ENCODE measurements around the gene ATXN1.

Gene ATXN1

GRCh38 chr6:16254535-16254934 is 506.7 kb downstream of the ATXN1 start:
- Histone ChIP-seq H3K9me3 (ENCODE audit: control insufficient read depth, insufficient read depth, low read depth, low read length) (no peaks in the 10 kb centered on the region), H3K27ac (ENCODE audit: extremely low read depth, low read depth, low read length) (no peak overlapping the region), H3K36me3 (ENCODE audit: control insufficient read depth in 2 of 2, insufficient read depth in 1 of 2, low read length in 2 of 2) (peaks cover 0 to 26% of the 10 kb centered on the region in 2 experiments; a peak in 1 of 3 replicates), H3K4me1 (ENCODE audit: control insufficient read depth, insufficient read depth, low read length) (no peaks in the 10 kb centered on the region; the same call in 1 of the 2 replicates), H3K4me3 (ENCODE audit: low read depth, low read length) (no peak overlapping the region)
- CTCF ChIA-PET, result interaction anchor here (0.7 to 1.3 kb wide), 2 partner anchors 13 to 23 kb away, joined by 3 to 5 read pairs; no protein-coding TSS in a partner anchor
- POLR2A ChIA-PET, result interaction anchor here (0.7 kb wide), 1 partner anchor 421 kb away, joined by 3 read pairs; no protein-coding TSS in a partner anchor
- TF ChIP-seq ZNF529 (tag by site-specific recombination; IDR thresholded peaks at IDR 0.05; ENCODE audit: insufficient replicate concordance), result no peak
- TF ChIP-seq HOXD13 (CRISPR knock-in tag; IDR thresholded peaks at IDR 0.05; ENCODE audit: borderline replicate concordance), result no peak
- no peak for TF ChIP-seq ZNF148 (tag by site-specific recombination; IDR thresholded peaks at IDR 0.05; ENCODE audit: borderline replicate concordance)
- no peak for TF ChIP-seq ZNF202 (tag by site-specific recombination; IDR thresholded peaks at IDR 0.05; ENCODE audit: borderline replicate concordance)
- no peak for TF ChIP-seq ZBTB11 (tag by site-specific recombination; conservative IDR thresholded peaks at IDR 0.05; ENCODE audit: low read depth)
- TF ChIP-seq, protein P1, sequence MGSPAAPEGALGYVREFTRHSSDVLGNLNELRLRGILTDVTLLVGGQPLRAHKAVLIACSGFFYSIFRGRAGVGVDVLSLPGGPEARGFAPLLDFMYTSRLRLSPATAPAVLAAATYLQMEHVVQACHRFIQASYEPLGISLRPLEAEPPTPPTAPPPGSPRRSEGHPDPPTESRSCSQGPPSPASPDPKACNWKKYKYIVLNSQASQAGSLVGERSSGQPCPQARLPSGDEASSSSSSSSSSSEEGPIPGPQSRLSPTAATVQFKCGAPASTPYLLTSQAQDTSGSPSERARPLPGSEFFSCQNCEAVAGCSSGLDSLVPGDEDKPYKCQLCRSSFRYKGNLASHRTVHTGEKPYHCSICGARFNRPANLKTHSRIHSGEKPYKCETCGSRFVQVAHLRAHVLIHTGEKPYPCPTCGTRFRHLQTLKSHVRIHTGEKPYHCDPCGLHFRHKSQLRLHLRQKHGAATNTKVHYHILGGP (tag by site-specific recombination; IDR thresholded peaks at IDR 0.05), result no peak
- no peak for TF ChIP-seq FEZF1 (tag by site-specific recombination; IDR thresholded peaks at IDR 0.05)
- no peak for TF ChIP-seq ZNF335 (tag by site-specific recombination; conservative IDR thresholded peaks at IDR 0.05)
- no peak for TF ChIP-seq KLF9 (tag by site-specific recombination; IDR thresholded peaks at IDR 0.05; ENCODE audit: low read depth)
- no peak for TF ChIP-seq ZNF548 (tag by site-specific recombination; IDR thresholded peaks at IDR 0.05)
- no peak for TF ChIP-seq ZSCAN4 (tag by site-specific recombination; IDR thresholded peaks at IDR 0.05)
- TF ChIP-seq, protein P2, sequence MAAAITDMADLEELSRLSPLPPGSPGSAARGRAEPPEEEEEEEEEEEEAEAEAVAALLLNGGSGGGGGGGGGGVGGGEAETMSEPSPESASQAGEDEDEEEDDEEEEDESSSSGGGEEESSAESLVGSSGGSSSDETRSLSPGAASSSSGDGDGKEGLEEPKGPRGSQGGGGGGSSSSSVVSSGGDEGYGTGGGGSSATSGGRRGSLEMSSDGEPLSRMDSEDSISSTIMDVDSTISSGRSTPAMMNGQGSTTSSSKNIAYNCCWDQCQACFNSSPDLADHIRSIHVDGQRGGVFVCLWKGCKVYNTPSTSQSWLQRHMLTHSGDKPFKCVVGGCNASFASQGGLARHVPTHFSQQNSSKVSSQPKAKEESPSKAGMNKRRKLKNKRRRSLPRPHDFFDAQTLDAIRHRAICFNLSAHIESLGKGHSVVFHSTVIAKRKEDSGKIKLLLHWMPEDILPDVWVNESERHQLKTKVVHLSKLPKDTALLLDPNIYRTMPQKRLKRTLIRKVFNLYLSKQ (tag by site-specific recombination; IDR thresholded peaks at IDR 0.05; ENCODE audit: borderline replicate concordance), result no peak
- TF ChIP-seq BCL11B (tag by site-specific recombination; IDR thresholded peaks at IDR 0.05; ENCODE audit: low read depth), result no peak
- TF ChIP-seq, protein P3, sequence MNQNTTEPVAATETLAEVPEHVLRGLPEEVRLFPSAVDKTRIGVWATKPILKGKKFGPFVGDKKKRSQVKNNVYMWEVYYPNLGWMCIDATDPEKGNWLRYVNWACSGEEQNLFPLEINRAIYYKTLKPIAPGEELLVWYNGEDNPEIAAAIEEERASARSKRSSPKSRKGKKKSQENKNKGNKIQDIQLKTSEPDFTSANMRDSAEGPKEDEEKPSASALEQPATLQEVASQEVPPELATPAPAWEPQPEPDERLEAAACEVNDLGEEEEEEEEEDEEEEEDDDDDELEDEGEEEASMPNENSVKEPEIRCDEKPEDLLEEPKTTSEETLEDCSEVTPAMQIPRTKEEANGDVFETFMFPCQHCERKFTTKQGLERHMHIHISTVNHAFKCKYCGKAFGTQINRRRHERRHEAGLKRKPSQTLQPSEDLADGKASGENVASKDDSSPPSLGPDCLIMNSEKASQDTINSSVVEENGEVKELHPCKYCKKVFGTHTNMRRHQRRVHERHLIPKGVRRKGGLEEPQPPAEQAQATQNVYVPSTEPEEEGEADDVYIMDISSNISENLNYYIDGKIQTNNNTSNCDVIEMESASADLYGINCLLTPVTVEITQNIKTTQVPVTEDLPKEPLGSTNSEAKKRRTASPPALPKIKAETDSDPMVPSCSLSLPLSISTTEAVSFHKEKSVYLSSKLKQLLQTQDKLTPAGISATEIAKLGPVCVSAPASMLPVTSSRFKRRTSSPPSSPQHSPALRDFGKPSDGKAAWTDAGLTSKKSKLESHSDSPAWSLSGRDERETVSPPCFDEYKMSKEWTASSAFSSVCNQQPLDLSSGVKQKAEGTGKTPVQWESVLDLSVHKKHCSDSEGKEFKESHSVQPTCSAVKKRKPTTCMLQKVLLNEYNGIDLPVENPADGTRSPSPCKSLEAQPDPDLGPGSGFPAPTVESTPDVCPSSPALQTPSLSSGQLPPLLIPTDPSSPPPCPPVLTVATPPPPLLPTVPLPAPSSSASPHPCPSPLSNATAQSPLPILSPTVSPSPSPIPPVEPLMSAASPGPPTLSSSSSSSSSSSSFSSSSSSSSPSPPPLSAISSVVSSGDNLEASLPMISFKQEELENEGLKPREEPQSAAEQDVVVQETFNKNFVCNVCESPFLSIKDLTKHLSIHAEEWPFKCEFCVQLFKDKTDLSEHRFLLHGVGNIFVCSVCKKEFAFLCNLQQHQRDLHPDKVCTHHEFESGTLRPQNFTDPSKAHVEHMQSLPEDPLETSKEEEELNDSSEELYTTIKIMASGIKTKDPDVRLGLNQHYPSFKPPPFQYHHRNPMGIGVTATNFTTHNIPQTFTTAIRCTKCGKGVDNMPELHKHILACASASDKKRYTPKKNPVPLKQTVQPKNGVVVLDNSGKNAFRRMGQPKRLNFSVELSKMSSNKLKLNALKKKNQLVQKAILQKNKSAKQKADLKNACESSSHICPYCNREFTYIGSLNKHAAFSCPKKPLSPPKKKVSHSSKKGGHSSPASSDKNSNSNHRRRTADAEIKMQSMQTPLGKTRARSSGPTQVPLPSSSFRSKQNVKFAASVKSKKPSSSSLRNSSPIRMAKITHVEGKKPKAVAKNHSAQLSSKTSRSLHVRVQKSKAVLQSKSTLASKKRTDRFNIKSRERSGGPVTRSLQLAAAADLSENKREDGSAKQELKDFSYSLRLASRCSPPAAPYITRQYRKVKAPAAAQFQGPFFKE (tag by site-specific recombination; IDR thresholded peaks at IDR 0.05; ENCODE audit: borderline replicate concordance), result no peak
- no peak for TF ChIP-seq ZNF174 (tag by site-specific recombination; IDR thresholded peaks at IDR 0.05)
- TF ChIP-seq, protein P4, sequence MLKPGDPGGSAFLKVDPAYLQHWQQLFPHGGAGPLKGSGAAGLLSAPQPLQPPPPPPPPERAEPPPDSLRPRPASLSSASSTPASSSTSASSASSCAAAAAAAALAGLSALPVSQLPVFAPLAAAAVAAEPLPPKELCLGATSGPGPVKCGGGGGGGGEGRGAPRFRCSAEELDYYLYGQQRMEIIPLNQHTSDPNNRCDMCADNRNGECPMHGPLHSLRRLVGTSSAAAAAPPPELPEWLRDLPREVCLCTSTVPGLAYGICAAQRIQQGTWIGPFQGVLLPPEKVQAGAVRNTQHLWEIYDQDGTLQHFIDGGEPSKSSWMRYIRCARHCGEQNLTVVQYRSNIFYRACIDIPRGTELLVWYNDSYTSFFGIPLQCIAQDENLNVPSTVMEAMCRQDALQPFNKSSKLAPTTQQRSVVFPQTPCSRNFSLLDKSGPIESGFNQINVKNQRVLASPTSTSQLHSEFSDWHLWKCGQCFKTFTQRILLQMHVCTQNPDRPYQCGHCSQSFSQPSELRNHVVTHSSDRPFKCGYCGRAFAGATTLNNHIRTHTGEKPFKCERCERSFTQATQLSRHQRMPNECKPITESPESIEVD (tag by site-specific recombination; IDR thresholded peaks at IDR 0.05), result no peak
- TF ChIP-seq ZIC2 (tag by site-specific recombination; IDR thresholded peaks at IDR 0.05), result no peak
- TF ChIP-seq ZBTB21 (tag by site-specific recombination; IDR thresholded peaks at IDR 0.05), result no peak
- TF ChIP-seq ZNF629 (tag by site-specific recombination; IDR thresholded peaks at IDR 0.05), result no peak
